ENCODE measurements around the gene FRMD7. TPM values are rescaled to one million over a fixed set of nuclear protein-coding genes. Genes with fewer than 3 reads are reported as not detected.
"Not testable (repeated sequence)": the region's sequence is repeated elsewhere in the genome, so short reads cannot be mapped to it uniquely, and the experiment has no call there.

The FRMD7 gene
- total RNA-seq, 2 experiments from 2014 or later: not detected

DNA sequence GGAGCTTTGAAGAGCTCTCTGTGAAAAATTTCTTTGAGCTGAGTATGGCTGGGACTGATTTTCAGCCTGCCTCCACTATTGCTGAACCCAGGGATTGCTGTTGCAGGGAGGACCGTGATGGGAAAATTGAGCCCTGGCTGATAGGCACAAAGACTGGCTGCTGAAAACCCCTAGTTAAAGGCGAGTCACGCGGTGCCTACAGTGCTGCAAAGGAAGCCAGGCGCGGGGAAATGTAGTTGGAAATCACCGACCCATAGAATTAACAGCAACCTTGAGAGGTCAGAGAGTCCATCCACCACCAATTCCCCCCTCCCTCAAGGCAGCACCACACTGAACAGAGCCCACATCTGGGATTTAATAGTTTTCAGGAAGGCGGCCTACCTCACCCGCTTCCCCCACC, 26.0 kb downstream of the FRMD7 start:
- Histone ChIP-seq H3K27ac (ENCODE audit: low read depth in 1 of 2, low read length in 2 of 2) (no peak overlapping the region), H3K27me3 (ENCODE audit: control insufficient read depth in 1 of 2, insufficient read depth in 2 of 2, low read length in 2 of 2) (no peaks in the 10 kb centered on the region), H3K4me3 (ENCODE audit: low read length) (no peak overlapping the region), H3K9me3 (ENCODE audit: control insufficient read depth in 1 of 2, insufficient read depth in 1 of 2, low read length in 2 of 2) (no peaks in the 10 kb centered on the region), H3K4me1 (ENCODE audit: insufficient read depth, low read length) (no peaks in the 10 kb centered on the region), H3K36me3 (ENCODE audit: insufficient read depth, low read length) (no peaks in the 10 kb centered on the region)
- H3K9me3 Mint-ChIP-seq: no peaks in the 10 kb centered on the region
- no peaks in the 10 kb centered on the region for H3K36me3 Mint-ChIP-seq (ENCODE audit: low read depth)
- H3K27me3 Mint-ChIP-seq: no peaks in the 10 kb centered on the region
- no peak for ATAC-seq (ENCODE audit: poor library complexity)
- H3K27ac Mint-ChIP-seq: no peak overlapping the region
- DNase-seq: no peak
- intact Hi-C loops (cut with DNase I, micrococcal nuclease): no loop called here
- ChIA-PET POLR2A (no interaction called here), CTCF (no interaction called here)
- H3K4me1 Mint-ChIP-seq (ENCODE audit: low read depth): no peaks in the 10 kb centered on the region
- TF ChIP-seq, protein P1, sequence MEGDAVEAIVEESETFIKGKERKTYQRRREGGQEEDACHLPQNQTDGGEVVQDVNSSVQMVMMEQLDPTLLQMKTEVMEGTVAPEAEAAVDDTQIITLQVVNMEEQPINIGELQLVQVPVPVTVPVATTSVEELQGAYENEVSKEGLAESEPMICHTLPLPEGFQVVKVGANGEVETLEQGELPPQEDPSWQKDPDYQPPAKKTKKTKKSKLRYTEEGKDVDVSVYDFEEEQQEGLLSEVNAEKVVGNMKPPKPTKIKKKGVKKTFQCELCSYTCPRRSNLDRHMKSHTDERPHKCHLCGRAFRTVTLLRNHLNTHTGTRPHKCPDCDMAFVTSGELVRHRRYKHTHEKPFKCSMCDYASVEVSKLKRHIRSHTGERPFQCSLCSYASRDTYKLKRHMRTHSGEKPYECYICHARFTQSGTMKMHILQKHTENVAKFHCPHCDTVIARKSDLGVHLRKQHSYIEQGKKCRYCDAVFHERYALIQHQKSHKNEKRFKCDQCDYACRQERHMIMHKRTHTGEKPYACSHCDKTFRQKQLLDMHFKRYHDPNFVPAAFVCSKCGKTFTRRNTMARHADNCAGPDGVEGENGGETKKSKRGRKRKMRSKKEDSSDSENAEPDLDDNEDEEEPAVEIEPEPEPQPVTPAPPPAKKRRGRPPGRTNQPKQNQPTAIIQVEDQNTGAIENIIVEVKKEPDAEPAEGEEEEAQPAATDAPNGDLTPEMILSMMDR (IDR thresholded peaks at IDR 0.05): no peak
- H3K4me3 Mint-ChIP-seq: no peak overlapping the region

DNA sequence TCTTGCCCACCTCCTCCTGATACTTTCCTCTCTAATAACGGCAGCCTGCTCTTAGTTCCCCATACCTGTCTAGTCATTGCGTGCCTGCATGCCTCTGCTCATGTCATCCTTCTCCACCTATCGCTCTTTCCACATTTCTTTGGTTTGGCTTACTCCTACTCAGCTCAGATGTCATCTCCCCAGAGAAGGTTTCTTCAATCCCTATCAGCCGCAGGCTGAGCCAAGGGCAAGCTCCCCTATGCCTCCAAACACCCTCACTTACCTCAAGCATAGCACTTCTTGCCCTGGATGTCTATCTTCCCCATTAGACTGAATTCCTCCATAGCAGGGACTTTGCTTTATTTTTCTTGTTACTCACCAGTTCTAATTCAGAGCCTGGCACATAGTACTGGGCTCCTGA, 26.6 kb downstream of the FRMD7 start:
- no peaks in the 10 kb centered on the region for H3K27me3 ChIP-seq (ENCODE audit: control insufficient read depth in 1 of 2, insufficient read depth in 2 of 2, low read length in 2 of 2)
- Mint-ChIP-seq H3K36me3 (ENCODE audit: low read depth) (no peaks in the 10 kb centered on the region), H3K27me3 (no peaks in the 10 kb centered on the region), H3K4me3 (no peak overlapping the region), H3K4me1 (ENCODE audit: low read depth) (no peaks in the 10 kb centered on the region), H3K27ac (no peak overlapping the region), H3K9me3 (no peaks in the 10 kb centered on the region)
- POLR2A ChIA-PET: no interaction called here
- no peak for ATAC-seq (ENCODE audit: poor library complexity)
- no peaks in the 10 kb centered on the region for H3K4me1 ChIP-seq (ENCODE audit: insufficient read depth, low read length)
- intact Hi-C loops (cut with DNase I, micrococcal nuclease): no loop called here
- CTCF ChIA-PET: no interaction called here
- H3K9me3 ChIP-seq (ENCODE audit: control insufficient read depth in 1 of 2, insufficient read depth in 1 of 2, low read length in 2 of 2): no peaks in the 10 kb centered on the region
- no peak overlapping the region for H3K4me3 ChIP-seq (ENCODE audit: low read length)
- no peaks in the 10 kb centered on the region for H3K36me3 ChIP-seq (ENCODE audit: insufficient read depth, low read length)
- H3K27ac ChIP-seq (ENCODE audit: low read depth in 1 of 2, low read length in 2 of 2): no peak overlapping the region
- TF ChIP-seq, protein P1 (IDR thresholded peaks at IDR 0.05): no peak
- DNase-seq: no peak

DNA sequence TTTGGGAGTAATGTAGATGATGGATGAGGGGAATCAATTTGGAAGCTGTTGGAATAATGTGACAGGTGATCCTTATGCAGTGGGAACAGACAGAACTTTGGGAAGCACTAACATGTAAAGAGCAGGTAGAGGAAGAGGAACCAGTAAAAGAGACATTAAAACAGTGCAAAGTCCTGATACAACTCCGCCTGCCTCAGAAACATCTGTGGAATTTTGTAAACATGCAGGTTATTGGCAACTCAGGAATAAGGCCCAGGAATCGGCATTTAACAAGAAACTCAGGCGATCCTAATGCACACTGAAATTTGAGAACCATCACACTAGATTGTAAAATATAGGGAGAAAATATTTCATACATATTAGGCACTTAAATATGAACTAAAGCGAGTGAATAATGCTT, 29.1 kb downstream of the FRMD7 start:
- H3K4me3 Mint-ChIP-seq; H3K27me3 ChIP-seq (ENCODE audit: control insufficient read depth in 1 of 2, insufficient read depth in 2 of 2, low read length in 2 of 2); H3K27me3 Mint-ChIP-seq; POLR2A ChIA-PET; H3K27ac Mint-ChIP-seq; H3K4me3 ChIP-seq (ENCODE audit: low read length); H3K36me3 Mint-ChIP-seq (ENCODE audit: low read depth); H3K9me3 ChIP-seq (ENCODE audit: control insufficient read depth in 1 of 2, insufficient read depth in 1 of 2, low read length in 2 of 2); H3K4me1 ChIP-seq (ENCODE audit: insufficient read depth, low read length); H3K27ac ChIP-seq (ENCODE audit: low read depth in 1 of 2, low read length in 2 of 2); DNase-seq; H3K9me3 Mint-ChIP-seq; ATAC-seq (ENCODE audit: poor library complexity); H3K36me3 ChIP-seq (ENCODE audit: insufficient read depth, low read length); H3K4me1 Mint-ChIP-seq (ENCODE audit: low read depth): not testable (repeated sequence)
- CTCF ChIA-PET: interaction anchor here (0.6 kb wide), 1 partner anchor 118 kb away, joined by 3 read pairs; no protein-coding TSS in a partner anchor
- intact Hi-C loops (cut with DNase I, micrococcal nuclease): loop anchor here in 1 of 2 experiments (5.0 kb wide), 1 partner anchor 524 kb away; no protein-coding TSS in a partner anchor

DNA sequence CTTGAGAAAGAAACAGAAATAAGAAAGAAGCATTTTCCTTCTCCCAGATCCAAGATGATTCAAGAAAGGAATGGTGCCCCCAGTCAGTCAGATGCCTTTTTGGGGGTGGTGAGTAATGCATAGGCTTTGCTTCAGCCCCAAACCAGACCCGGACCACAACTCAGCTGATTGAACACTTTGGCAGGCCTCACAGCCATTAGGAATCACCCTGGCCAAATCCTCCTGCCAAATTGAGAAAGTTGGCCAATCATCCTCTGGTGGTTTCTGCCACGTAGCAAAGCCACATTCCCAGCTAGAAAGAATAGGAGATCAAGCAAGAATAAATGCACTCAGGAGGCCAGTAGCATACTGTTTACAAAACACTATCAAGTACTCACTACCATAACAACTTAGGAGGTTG, 33.7 kb downstream of the FRMD7 start:
- CTCF ChIA-PET: no interaction called here
- DNase-seq: no peak
- H3K4me3 ChIP-seq (ENCODE audit: low read length): no peak overlapping the region
- H3K27ac ChIP-seq (ENCODE audit: low read depth in 1 of 2, low read length in 2 of 2): no peak overlapping the region
- H3K27me3 ChIP-seq (ENCODE audit: control insufficient read depth in 1 of 2, insufficient read depth in 2 of 2, low read length in 2 of 2): no peaks in the 10 kb centered on the region
- no peaks in the 10 kb centered on the region for H3K36me3 ChIP-seq (ENCODE audit: insufficient read depth, low read length)
- no peak overlapping the region for H3K27ac Mint-ChIP-seq
- H3K9me3 ChIP-seq (ENCODE audit: control insufficient read depth in 1 of 2, insufficient read depth in 1 of 2, low read length in 2 of 2): no peaks in the 10 kb centered on the region
- H3K4me1 Mint-ChIP-seq (ENCODE audit: low read depth): no peaks in the 10 kb centered on the region
- intact Hi-C loops (cut with DNase I, micrococcal nuclease): loop anchor here (2.0 to 5.0 kb wide), 3 partner anchors 127 to 538 kb away; no protein-coding TSS in a partner anchor
- TF ChIP-seq, protein P1 (IDR thresholded peaks at IDR 0.05): no peak
- H3K4me1 ChIP-seq (ENCODE audit: insufficient read depth, low read length): no peaks in the 10 kb centered on the region
- H3K9me3 Mint-ChIP-seq: no peaks in the 10 kb centered on the region
- POLR2A ChIA-PET: no interaction called here
- no peak overlapping the region for H3K4me3 Mint-ChIP-seq
- no peak for ATAC-seq (ENCODE audit: poor library complexity)
- no peaks in the 10 kb centered on the region for H3K36me3 Mint-ChIP-seq (ENCODE audit: low read depth)
- H3K27me3 Mint-ChIP-seq: no peaks in the 10 kb centered on the region
